Measurements from ENCODE around the gene KIAA1958.

Gene KIAA1958

GRCh38 chr9:112615584-112616266 is 129.1 kb downstream of the KIAA1958 start:
- FAIRE-seq, result no peak

- FAIRE-seq, result no peak
Observed at GRCh38 chr9:112617371-112617770, 130.7 kb downstream of the KIAA1958 start.

GRCh38 chr9:112618385-112619009 is 131.9 kb downstream of the KIAA1958 start:
- no peak for FAIRE-seq

GRCh38 chr9:112620388-112620787 is 133.8 kb downstream of the KIAA1958 start:
- FAIRE-seq, result no peak

- no peak for FAIRE-seq
Observed at GRCh38 chr9:112621018-112621655, 134.5 kb downstream of the KIAA1958 start.

GRCh38 chr9:112623198-112623597 is 136.6 kb downstream of the KIAA1958 start:
- no peak for FAIRE-seq

GRCh38 chr9:112624711-112625707 is 138.4 kb downstream of the KIAA1958 start:
- no peak for FAIRE-seq

GRCh38 chr9:112629671-112630485 is 143.3 kb downstream of the KIAA1958 start:
- no peak for FAIRE-seq

GRCh38 chr9:112631313-112632070 is 144.9 kb downstream of the KIAA1958 start:
- peak; percentile 33 for FAIRE-seq

GRCh38 chr9:112640311-112640710 is 153.7 kb downstream of the KIAA1958 start:
- FAIRE-seq, result no peak

- no peak for FAIRE-seq
Observed at GRCh38 chr9:112642126-112642525, 155.5 kb downstream of the KIAA1958 start.

GRCh38 chr9:112647596-112647995 is 161.0 kb downstream of the KIAA1958 start:
- no peak for FAIRE-seq

GRCh38 chr9:112648624-112649023 is 162.0 kb downstream of the KIAA1958 start:
- no peak for FAIRE-seq

GRCh38 chr9:112654282-112654681 is 167.7 kb downstream of the KIAA1958 start:
- no peak for FAIRE-seq

GRCh38 chr9:112655668-112656067 is 169.0 kb downstream of the KIAA1958 start:
- FAIRE-seq, result no peak

- no peak for FAIRE-seq
Observed at GRCh38 chr9:112659906-112660305, 173.3 kb downstream of the KIAA1958 start.

- FAIRE-seq, result no peak
Observed at GRCh38 chr9:112663681-112664080, 177.1 kb downstream of the KIAA1958 start.

- no peak for FAIRE-seq
Observed at GRCh38 chr9:112664531-112664930, 177.9 kb downstream of the KIAA1958 start.

GRCh38 chr9:112665347-112665746 is 178.7 kb downstream of the KIAA1958 start:
- no peak for FAIRE-seq

- no peak for FAIRE-seq
Observed at GRCh38 chr9:112669326-112669725, 182.7 kb downstream of the KIAA1958 start.

- FAIRE-seq, result no peak
Observed at GRCh38 chr9:112670991-112671625, 184.5 kb downstream of the KIAA1958 start.
